Memory B cell (primary cell): ENCODE measurements around the gene NRDC.
A peak's percentile ranks its signal among the peaks of the same experiment; 100 is the strongest.

Source experiments
- ATAC-seq: fragments of 150-1000 bp; cut with Tn5 transposase; 2 replicates; pipeline ENCODE4 v1.10.0; 2021; ENCODE audit warnings: low read depth, mild to moderate bottlenecking, moderate library complexity
- DNase-seq, 2 donors: peaks; one replicate each; pipeline ENCODE4 v3.0.0; 2022; ENCODE audit warnings: low spot score in 2 of 2
- H3K27ac Mint-ChIP-seq: one replicate; pipeline ENCODE4 v1.8.0; 2022; ENCODE audit warnings: mild to moderate bottlenecking, moderate library complexity, mixed read lengths
- H3K27me3 Mint-ChIP-seq: one replicate; pipeline ENCODE4 v1.8.0; 2022; ENCODE audit warnings: mixed read lengths
- H3K36me3 Mint-ChIP-seq: one replicate; pipeline ENCODE4 v1.8.0; 2022; ENCODE audit warnings: mild to moderate bottlenecking, mixed read lengths
- H3K4me1 Mint-ChIP-seq: one replicate; pipeline ENCODE4 v1.8.0; 2022; ENCODE audit warnings: mixed read lengths
- H3K4me3 Mint-ChIP-seq: one replicate; pipeline ENCODE4 v1.8.0; 2022; ENCODE audit warnings: mild to moderate bottlenecking, moderate library complexity, mixed read lengths
- H3K9me3 Mint-ChIP-seq: one replicate; pipeline ENCODE4 v1.8.0; 2022; ENCODE audit warnings: mixed read lengths

The NRDC gene

GRCh38 chr1:51871351-51871975, 7.1 kb downstream of the NRDC start:
- no peaks in the 10 kb centered on the region for H3K27me3 Mint-ChIP-seq
- DNase-seq (no peak), ATAC-seq (no peak)
- peaks cover 7% of the 10 kb centered on the region for H3K36me3 Mint-ChIP-seq
- no peak overlapping the region for H3K27ac Mint-ChIP-seq
- no peaks in the 10 kb centered on the region for H3K9me3 Mint-ChIP-seq
- no peak overlapping the region for H3K4me3 Mint-ChIP-seq
- peaks cover 38% of the 10 kb centered on the region for H3K4me1 Mint-ChIP-seq

GRCh38 chr1:51870603-51871350, 7.8 kb downstream of the NRDC start:
- no peak for DNase-seq
- Mint-ChIP-seq H3K27me3 (no peaks in the 10 kb centered on the region), H3K4me1 (peaks cover 37% of the 10 kb centered on the region), H3K9me3 (no peaks in the 10 kb centered on the region), H3K27ac (no peak overlapping the region), H3K36me3 (peaks cover 7% of the 10 kb centered on the region), H3K4me3 (no peak overlapping the region)
- no peak for ATAC-seq

- ATAC-seq, result no peak
- DNase-seq, result no peak
Observed at GRCh38 chr1:51867479-51868232, 10.9 kb downstream of the NRDC start.

GRCh38 chr1:51863384-51863783, 15.1 kb downstream of the NRDC start:
- Mint-ChIP-seq H3K4me3 (no peak overlapping the region), H3K27me3 (no peaks in the 10 kb centered on the region), H3K27ac (peak overlapping the region; percentile 81), H3K36me3 (peaks cover 3% of the 10 kb centered on the region), H3K4me1 (peaks cover 31% of the 10 kb centered on the region), H3K9me3 (no peaks in the 10 kb centered on the region)
- DNase-seq (peak in 1 of 2 donors; percentile 27), ATAC-seq (peak; percentile 98)

More at GRCh38 chr1:51867479-51868232, 10.9 kb downstream of the NRDC start:
- peaks cover 41% of the 10 kb centered on the region for H3K4me1 Mint-ChIP-seq
- H3K27me3 Mint-ChIP-seq, result no peaks in the 10 kb centered on the region
- no peak overlapping the region for H3K4me3 Mint-ChIP-seq
- peaks cover 7% of the 10 kb centered on the region for H3K36me3 Mint-ChIP-seq
- no peaks in the 10 kb centered on the region for H3K9me3 Mint-ChIP-seq
- peak overlapping the region; percentile 48 for H3K27ac Mint-ChIP-seq

- peaks cover 1% of the 10 kb centered on the region for H3K36me3 Mint-ChIP-seq
- no peak overlapping the region for H3K27ac Mint-ChIP-seq
- H3K27me3 Mint-ChIP-seq, result no peaks in the 10 kb centered on the region
- no peak overlapping the region for H3K4me3 Mint-ChIP-seq
- H3K9me3 Mint-ChIP-seq, result no peaks in the 10 kb centered on the region
- DNase-seq (no peak), ATAC-seq (no peak)
- H3K4me1 Mint-ChIP-seq, result peaks cover 16% of the 10 kb centered on the region
Observed at GRCh38 chr1:51861669-51862068, 16.9 kb downstream of the NRDC start.

GRCh38 chr1:51859735-51860134, 18.8 kb downstream of the NRDC start:
- no peak for DNase-seq
- no peaks in the 10 kb centered on the region for H3K27me3 Mint-ChIP-seq
- H3K4me3 Mint-ChIP-seq, result no peak overlapping the region
- H3K4me1 Mint-ChIP-seq, result peaks cover 16% of the 10 kb centered on the region
- ATAC-seq, result no peak
- no peak overlapping the region for H3K27ac Mint-ChIP-seq
- peaks cover 6% of the 10 kb centered on the region for H3K36me3 Mint-ChIP-seq
- no peaks in the 10 kb centered on the region for H3K9me3 Mint-ChIP-seq

- ATAC-seq, result no peak
- Mint-ChIP-seq H3K27ac (no peak overlapping the region), H3K27me3 (no peaks in the 10 kb centered on the region), H3K9me3 (no peaks in the 10 kb centered on the region), H3K36me3 (peaks cover 8% of the 10 kb centered on the region), H3K4me3 (no peak overlapping the region), H3K4me1 (peaks cover 16% of the 10 kb centered on the region)
- no peak for DNase-seq
Observed at GRCh38 chr1:51859333-51859732, 19.2 kb downstream of the NRDC start.

GRCh38 chr1:51858892-51859291, 19.6 kb downstream of the NRDC start:
- Mint-ChIP-seq H3K9me3 (no peaks in the 10 kb centered on the region), H3K4me1 (peaks cover 16% of the 10 kb centered on the region), H3K27ac (no peak overlapping the region), H3K27me3 (no peaks in the 10 kb centered on the region), H3K4me3 (no peak overlapping the region), H3K36me3 (peaks cover 8% of the 10 kb centered on the region)
- DNase-seq, result no peak
- ATAC-seq, result no peak

- Mint-ChIP-seq H3K9me3 (no peaks in the 10 kb centered on the region), H3K4me3 (no peak overlapping the region), H3K27ac (peak overlapping the region; percentile 45), H3K36me3 (peaks cover 11% of the 10 kb centered on the region), H3K4me1 (peaks cover 6% of the 10 kb centered on the region), H3K27me3 (no peaks in the 10 kb centered on the region)
- DNase-seq (no peak), ATAC-seq (no peak)
Observed at GRCh38 chr1:51856745-51857144, 21.8 kb downstream of the NRDC start.

GRCh38 chr1:51855624-51856023, 22.9 kb downstream of the NRDC start:
- Mint-ChIP-seq H3K4me3 (no peak overlapping the region), H3K36me3 (peaks cover 10% of the 10 kb centered on the region), H3K4me1 (peaks cover 8% of the 10 kb centered on the region), H3K9me3 (no peaks in the 10 kb centered on the region), H3K27me3 (no peaks in the 10 kb centered on the region), H3K27ac (no peak overlapping the region)
- ATAC-seq (no peak), DNase-seq (no peak)

- ATAC-seq, result no peak
- H3K4me3 Mint-ChIP-seq, result no peak overlapping the region
- H3K36me3 Mint-ChIP-seq, result peaks cover 10% of the 10 kb centered on the region
- peaks cover 2% of the 10 kb centered on the region for H3K4me1 Mint-ChIP-seq
- peak overlapping the region; percentile 45 for H3K27ac Mint-ChIP-seq
- H3K9me3 Mint-ChIP-seq, result no peaks in the 10 kb centered on the region
- no peaks in the 10 kb centered on the region for H3K27me3 Mint-ChIP-seq
- DNase-seq, result no peak
Observed at GRCh38 chr1:51853360-51853759, 25.2 kb downstream of the NRDC start.

- no peak overlapping the region for H3K4me3 Mint-ChIP-seq
- no peaks in the 10 kb centered on the region for H3K27me3 Mint-ChIP-seq
- DNase-seq, result no peak
- no peaks in the 10 kb centered on the region for H3K9me3 Mint-ChIP-seq
- H3K36me3 Mint-ChIP-seq, result peaks cover 10% of the 10 kb centered on the region
- H3K4me1 Mint-ChIP-seq, result peaks cover 2% of the 10 kb centered on the region
- H3K27ac Mint-ChIP-seq, result no peak overlapping the region
- no peak for ATAC-seq
Observed at GRCh38 chr1:51851882-51852396, 26.6 kb downstream of the NRDC start.

GRCh38 chr1:51850420-51851223, 27.9 kb downstream of the NRDC start:
- no peaks in the 10 kb centered on the region for H3K9me3 Mint-ChIP-seq
- no peak overlapping the region for H3K27ac Mint-ChIP-seq
- DNase-seq, result no peak
- peaks cover 3% of the 10 kb centered on the region for H3K4me1 Mint-ChIP-seq
- no peaks in the 10 kb centered on the region for H3K27me3 Mint-ChIP-seq
- peaks cover 13% of the 10 kb centered on the region for H3K36me3 Mint-ChIP-seq
- ATAC-seq, result no peak
- H3K4me3 Mint-ChIP-seq, result no peak overlapping the region
